IPS-NIHi7 (cell line): ENCODE results near the gene SERPINC1.
A peak's percentile ranks its signal among the peaks of the same experiment; 100 is the strongest.
"Not testable (repeated sequence)": the region's sequence is repeated elsewhere in the genome, so short reads cannot be mapped to it uniquely, and the experiment has no call there.

Experiments used
- DNase-seq: peaks from one replicate; pipeline ENCODE4 v3.0.0; 2012; ENCODE audit warnings: mixed read lengths; ENCODE audit errors: extremely low spot score

Gene SERPINC1

GRCh38 chr1:173893611-173894010 lies 23.5 kb downstream of the SERPINC1 start:
- no peak for DNase-seq

GRCh38 chr1:173889885-173890284 lies 27.2 kb downstream of the SERPINC1 start:
- DNase-seq, result no peak

- no peak for DNase-seq
These were observed 28.4 kb downstream of the SERPINC1 start for GRCh38 chr1:173888749-173889148.

GRCh38 chr1:173887627-173888026 lies 29.5 kb downstream of the SERPINC1 start:
- no peak for DNase-seq

GRCh38 chr1:173886746-173887611 lies 30.1 kb downstream of the SERPINC1 start:
- DNase-seq, result no peak

GRCh38 chr1:173884701-173885100 lies 32.4 kb downstream of the SERPINC1 start:
- DNase-seq, result no peak

- DNase-seq, result not testable (repeated sequence)
These were observed 36.0 kb downstream of the SERPINC1 start for GRCh38 chr1:173881117-173881516.

- DNase-seq, result no peak
These were observed 38.9 kb downstream of the SERPINC1 start for GRCh38 chr1:173878251-173878650.

- no peak for DNase-seq
These were observed 40.4 kb downstream of the SERPINC1 start for GRCh38 chr1:173876732-173877131.

- DNase-seq, result no peak
These were observed 45.6 kb downstream of the SERPINC1 start for GRCh38 chr1:173871500-173871899.

- DNase-seq, result no peak
These were observed 46.0 kb downstream of the SERPINC1 start for GRCh38 chr1:173871091-173871490.

- DNase-seq, result no peak
These were observed 46.7 kb downstream of the SERPINC1 start for GRCh38 chr1:173870252-173871075.

GRCh38 chr1:173869021-173869359 lies 48.1 kb downstream of the SERPINC1 start:
- DNase-seq, result no peak

GRCh38 chr1:173868266-173869020 lies 48.7 kb downstream of the SERPINC1 start, which contains the start of gene ZBTB37:
Gene ZBTB37 (plus strand): TSS chr1:173868380. CDS start chr1:173870226, 1,846 bp downstream.
- DNase-seq, result peak; percentile 96

- DNase-seq, result peak; percentile 94
These were observed 49.3 kb downstream of the SERPINC1 start, which contains the start of gene GAS5 for GRCh38 chr1:173867753-173868265. Gene GAS5 (minus strand): TSS chr1:173867989.

- no peak for DNase-seq
These were observed 49.9 kb downstream of the SERPINC1 start for GRCh38 chr1:173867141-173867752.

GRCh38 chr1:173866413-173867115 lies 50.6 kb downstream of the SERPINC1 start:
- DNase-seq, result no peak

- no peak for DNase-seq
These were observed 51.5 kb downstream of the SERPINC1 start for GRCh38 chr1:173865468-173866164.

GRCh38 chr1:173864179-173864867 lies 52.8 kb downstream of the SERPINC1 start:
- no peak for DNase-seq
